NCI-H1417 treated with DMSO at 0.1 percent for 48 hours (cell line): Measurements from ENCODE around the gene RNASE8.

Experiments
- DNase-seq: peaks from one replicate; lab custom pipeline; 2025; lab: John Stamatoyannopoulos, UW

The RNASE8 gene

GRCh38 chr14:21106498-21107282 lies 49.1 kb downstream of the RNASE8 start:
- no peak for DNase-seq

GRCh38 chr14:21107283-21107800 lies 49.7 kb downstream of the RNASE8 start:
- DNase-seq = no peak
